Caco-2 (cell line): Measurements from ENCODE around the gene KCNIP4. TPM values are rescaled to one million over a fixed set of nuclear protein-coding genes. Genes with fewer than 3 reads are reported as not detected.

ENCODE experiments used
- BruUV-seq: library from RNA; stranded (reverse); fragments of 400-500 nt; replicated peaks from 2 replicates; lab custom pipeline; 2021; lab: Mats Ljungman, UMichigan
- CTCF ChIA-PET: fragments of 300-600 bp; sonication (Branson Sonifier 250); formaldehyde crosslinking; loops from one replicate; lab custom pipeline; 2022; ENCODE audit warnings: antibody characterized with exemption; lab: Charles Lee
- POLR2A ChIA-PET: fragments of 300-600 bp; sonication (Branson Sonifier 250); formaldehyde crosslinking; loops from one replicate; lab custom pipeline; 2022; ENCODE audit warnings: antibody characterized with exemption; lab: Charles Lee
- DNase-seq, 2 experiments: peaks; one replicate each; pipeline versions ENCODE4 v3.0.0 to v3.0.0-alpha.2; 2020 to 2022
- H3K27me3 ChIP-seq: replicated peaks from 2 replicates; pipeline ENCODE4 v1.6.0; 2011; ENCODE audit warnings: low read length; ENCODE audit not compliant: control insufficient read depth, insufficient read depth
- H3K36me3 ChIP-seq: 2 replicates; pipeline ENCODE4 v1.5.1; 2011; ENCODE audit warnings: low read length; ENCODE audit not compliant: control insufficient read depth, insufficient read depth
- H3K4me1 ChIP-seq: fragments of 250-450 bp; sonication (Bioruptor Pico); 2 replicates; pipeline ENCODE4 v1.5.1; 2020; ENCODE audit warnings: mild to moderate bottlenecking
- H3K4me3 ChIP-seq: 2 replicates; pipeline ENCODE4 v1.5.1; 2011; ENCODE audit warnings: low read depth, mild to moderate bottlenecking, control low read depth, low read length
- H3K9me3 ChIP-seq: fragments of 250-450 bp; sonication (Bioruptor Pico); 2 replicates; pipeline ENCODE4 v1.5.1; 2020; ENCODE audit warnings: mild to moderate bottlenecking, moderate library complexity
- H3K27ac Mint-ChIP-seq: one replicate; pipeline ENCODE4 v1.8.0; 2022; ENCODE audit warnings: mixed read lengths; ENCODE audit not compliant: unreplicated experiment
- H3K27me3 Mint-ChIP-seq: one replicate; pipeline ENCODE4 v1.8.0; 2022; ENCODE audit warnings: mixed read lengths; ENCODE audit not compliant: insufficient read depth, unreplicated experiment
- H3K36me3 Mint-ChIP-seq: one replicate; pipeline ENCODE4 v1.8.0; 2022; ENCODE audit warnings: mild to moderate bottlenecking, mixed read lengths; ENCODE audit not compliant: insufficient read depth, unreplicated experiment
- H3K4me1 Mint-ChIP-seq: one replicate; pipeline ENCODE4 v1.8.0; 2022; ENCODE audit warnings: low read depth, mixed read lengths; ENCODE audit not compliant: unreplicated experiment
- H3K4me3 Mint-ChIP-seq: one replicate; pipeline ENCODE4 v1.8.0; 2022; ENCODE audit warnings: mild to moderate bottlenecking, moderate library complexity, mixed read lengths; ENCODE audit not compliant: unreplicated experiment
- H3K9me3 Mint-ChIP-seq: one replicate; pipeline ENCODE4 v1.8.0; 2022; ENCODE audit warnings: mixed read lengths; ENCODE audit not compliant: unreplicated experiment
- CTCF ChIP-seq, 2 experiments: fragments of 200-600 bp in 1 of 2; IDR thresholded peaks; 1 replicate in 1 of 2; 2 replicates in 1 of 2; pipeline versions ENCODE4 v1.5.1 to v1.8.0; 2011 to 2022; ENCODE audit warnings: antibody characterized with exemption in 1 of 2, control low read depth in 1 of 2, inconsistent platforms in 1 of 2, low read depth in 1 of 2, low read length in 1 of 2, mild to moderate bottlenecking in 1 of 2, moderate library complexity in 1 of 2; ENCODE audit not compliant: insufficient read depth in 1 of 2, severe bottlenecking in 1 of 2, unreplicated experiment in 1 of 2
- intact Hi-C: fragments of 100-400 bp; cut with micrococcal nuclease; formaldehyde crosslinking; loops from one replicate; pipeline ENCODE4 v1.10.0; 2022; ENCODE audit not compliant: unreplicated experiment
- total RNA-seq: library from RNA; stranded (reverse); gene quantifications from 2 replicates; pipeline ENCODE4 v1.2.3, GENCODE V29; 2022

KCNIP4 gene
- total RNA-seq, 1 experiment from 2014 or later: not detected

- Mint-ChIP-seq H3K36me3 (no peaks in the 10 kb centered on the region), H3K27ac (no peak overlapping the region), H3K9me3 (no peaks in the 10 kb centered on the region), H3K4me1 (peaks cover 7% of the 10 kb centered on the region), H3K4me3 (no peak overlapping the region), H3K27me3 (peaks cover 7% of the 10 kb centered on the region)
- ChIA-PET CTCF (interaction anchor here (0.6 kb wide), 1 partner anchor 263 kb away, joined by 3 read pairs; no protein-coding TSS in a partner anchor), POLR2A (no interaction called here)
- TF ChIP-seq CTCF (IDR thresholded peaks at IDR 0.05; ENCODE audit: insufficient read depth in 1 of 2, low read depth in 1 of 2, low read length in 1 of 2, severe bottlenecking in 1 of 2, unreplicated experiment in 1 of 2): peak; percentile 47
- Histone ChIP-seq H3K4me1 (no peaks in the 10 kb centered on the region), H3K36me3 (no peaks in the 10 kb centered on the region), H3K4me3 (no peak overlapping the region), H3K9me3 (no peaks in the 10 kb centered on the region), H3K27me3 (no peaks in the 10 kb centered on the region)
- no peak for DNase-seq
- intact Hi-C loops: loop anchor here (1.0 to 10.0 kb wide), 3 partner anchors 141 to 370 kb away; no protein-coding TSS in a partner anchor
- no TSS peak for BruUV-seq
Observed at GRCh38 chr4:20684852-20685763, 1263.5 kb downstream of the KCNIP4 start.

GRCh38 chr4:20683766-20684165 lies 1264.8 kb downstream of the KCNIP4 start:
- peaks cover 7% of the 10 kb centered on the region for H3K4me1 Mint-ChIP-seq
- no peak overlapping the region for H3K4me3 ChIP-seq
- H3K27me3 Mint-ChIP-seq: peaks cover 7% of the 10 kb centered on the region
- H3K27ac Mint-ChIP-seq: no peak overlapping the region
- TF ChIP-seq CTCF (IDR thresholded peaks at IDR 0.05; ENCODE audit: insufficient read depth in 1 of 2, low read depth in 1 of 2, low read length in 1 of 2, severe bottlenecking in 1 of 2, unreplicated experiment in 1 of 2): no peak
- ChIA-PET CTCF (no interaction called here), POLR2A (no interaction called here)
- no peaks in the 10 kb centered on the region for H3K9me3 ChIP-seq
- no peaks in the 10 kb centered on the region for H3K36me3 ChIP-seq
- no peaks in the 10 kb centered on the region for H3K9me3 Mint-ChIP-seq
- no peaks in the 10 kb centered on the region for H3K4me1 ChIP-seq
- H3K4me3 Mint-ChIP-seq: no peak overlapping the region
- intact Hi-C loops: loop anchor here (10.0 kb wide), 1 partner anchor 369 kb away; no protein-coding TSS in a partner anchor
- no peaks in the 10 kb centered on the region for H3K27me3 ChIP-seq
- DNase-seq: no peak
- H3K36me3 Mint-ChIP-seq: no peaks in the 10 kb centered on the region
- BruUV-seq: no TSS peak

GRCh38 chr4:20682853-20683252 lies 1265.7 kb downstream of the KCNIP4 start:
- CTCF ChIA-PET: no interaction called here
- no peaks in the 10 kb centered on the region for H3K36me3 Mint-ChIP-seq
- Histone ChIP-seq H3K9me3 (no peaks in the 10 kb centered on the region), H3K36me3 (no peaks in the 10 kb centered on the region), H3K27me3 (no peaks in the 10 kb centered on the region), H3K4me1 (no peaks in the 10 kb centered on the region), H3K4me3 (no peak overlapping the region)
- POLR2A ChIA-PET: no interaction called here
- intact Hi-C loops: loop anchor here (10.0 kb wide), 1 partner anchor 368 kb away; no protein-coding TSS in a partner anchor
- no peak for TF ChIP-seq CTCF (IDR thresholded peaks at IDR 0.05; ENCODE audit: insufficient read depth in 1 of 2, low read depth in 1 of 2, low read length in 1 of 2, severe bottlenecking in 1 of 2, unreplicated experiment in 1 of 2)
- BruUV-seq: no TSS peak
- peaks cover 8% of the 10 kb centered on the region for H3K4me1 Mint-ChIP-seq
- peaks cover 7% of the 10 kb centered on the region for H3K27me3 Mint-ChIP-seq
- DNase-seq: no peak
- no peaks in the 10 kb centered on the region for H3K9me3 Mint-ChIP-seq
- H3K27ac Mint-ChIP-seq: no peak overlapping the region
- no peak overlapping the region for H3K4me3 Mint-ChIP-seq
